ENCODE results near the gene AHCY.

The AHCY gene

DNA sequence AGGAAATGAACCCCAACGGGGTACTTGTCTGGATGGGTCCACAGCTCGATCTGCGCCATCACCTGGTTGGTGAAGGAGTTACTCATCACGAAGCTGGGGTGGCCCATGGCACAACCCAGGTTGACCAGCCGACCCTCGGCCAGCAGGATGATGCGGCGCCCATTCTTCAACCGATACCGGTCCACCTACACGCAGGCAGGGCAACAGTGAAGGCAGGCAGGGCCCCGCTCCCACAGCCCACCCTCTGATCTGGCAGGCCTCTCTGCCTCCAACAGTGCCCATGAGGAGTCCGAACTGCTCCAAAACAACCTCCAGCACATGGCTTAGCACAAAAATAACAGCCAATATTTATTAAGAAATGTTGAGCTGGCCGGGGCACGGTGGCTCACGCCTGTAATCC is 17.7 kb downstream of the AHCY start:
- TF ChIP-seq, protein P1, sequence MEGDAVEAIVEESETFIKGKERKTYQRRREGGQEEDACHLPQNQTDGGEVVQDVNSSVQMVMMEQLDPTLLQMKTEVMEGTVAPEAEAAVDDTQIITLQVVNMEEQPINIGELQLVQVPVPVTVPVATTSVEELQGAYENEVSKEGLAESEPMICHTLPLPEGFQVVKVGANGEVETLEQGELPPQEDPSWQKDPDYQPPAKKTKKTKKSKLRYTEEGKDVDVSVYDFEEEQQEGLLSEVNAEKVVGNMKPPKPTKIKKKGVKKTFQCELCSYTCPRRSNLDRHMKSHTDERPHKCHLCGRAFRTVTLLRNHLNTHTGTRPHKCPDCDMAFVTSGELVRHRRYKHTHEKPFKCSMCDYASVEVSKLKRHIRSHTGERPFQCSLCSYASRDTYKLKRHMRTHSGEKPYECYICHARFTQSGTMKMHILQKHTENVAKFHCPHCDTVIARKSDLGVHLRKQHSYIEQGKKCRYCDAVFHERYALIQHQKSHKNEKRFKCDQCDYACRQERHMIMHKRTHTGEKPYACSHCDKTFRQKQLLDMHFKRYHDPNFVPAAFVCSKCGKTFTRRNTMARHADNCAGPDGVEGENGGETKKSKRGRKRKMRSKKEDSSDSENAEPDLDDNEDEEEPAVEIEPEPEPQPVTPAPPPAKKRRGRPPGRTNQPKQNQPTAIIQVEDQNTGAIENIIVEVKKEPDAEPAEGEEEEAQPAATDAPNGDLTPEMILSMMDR (IDR thresholded peaks at IDR 0.05; ENCODE audit: extremely low read depth, missing control alignments), result no peak
- DNase-seq (ENCODE audit: low spot score), result no peak

DNA sequence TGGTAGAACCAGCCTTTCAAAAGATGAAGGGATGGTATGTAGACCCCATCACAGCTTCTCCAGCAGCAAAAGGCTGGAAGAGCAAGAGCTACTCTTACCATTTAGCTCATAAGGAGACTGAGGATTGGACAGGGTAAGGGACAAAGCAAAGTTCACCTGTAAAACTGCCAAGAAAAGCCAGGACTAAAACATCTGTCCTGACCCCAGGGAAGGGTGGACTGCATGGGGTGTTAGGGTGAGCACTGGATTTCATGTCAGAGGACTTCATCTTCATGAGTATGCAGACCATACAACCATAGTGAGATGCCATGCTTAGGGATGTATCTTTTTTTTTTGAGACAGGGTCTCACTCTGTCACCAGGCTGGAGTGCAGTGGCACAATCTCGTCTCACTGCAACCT is 19.3 kb downstream of the AHCY start:
- no peak for DNase-seq (ENCODE audit: low spot score)
- TF ChIP-seq, protein P1 (IDR thresholded peaks at IDR 0.05; ENCODE audit: extremely low read depth, missing control alignments), result no peak

DNA sequence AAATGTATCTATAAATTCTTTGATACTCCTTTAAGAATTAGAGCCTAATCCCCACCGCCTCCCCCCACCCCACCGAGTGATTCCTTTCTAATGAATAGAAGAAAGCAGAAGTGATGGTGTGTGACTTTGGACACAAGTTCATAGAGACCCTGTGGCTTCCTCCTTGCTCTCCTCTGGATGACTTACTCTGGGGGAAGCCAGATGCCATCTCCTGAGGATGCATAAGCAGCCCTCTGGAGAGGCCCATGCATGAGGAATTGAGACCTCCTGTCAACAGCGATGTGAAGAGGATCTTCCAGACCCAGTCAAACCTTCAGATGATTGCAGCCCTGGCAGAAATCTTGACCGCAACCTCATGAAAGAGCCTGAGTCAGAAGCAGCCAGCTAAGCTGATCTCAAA is 21.1 kb downstream of the AHCY start:
- no peak for DNase-seq (ENCODE audit: low spot score)
- TF ChIP-seq, protein P1 (IDR thresholded peaks at IDR 0.05; ENCODE audit: extremely low read depth, missing control alignments), result no peak

DNA sequence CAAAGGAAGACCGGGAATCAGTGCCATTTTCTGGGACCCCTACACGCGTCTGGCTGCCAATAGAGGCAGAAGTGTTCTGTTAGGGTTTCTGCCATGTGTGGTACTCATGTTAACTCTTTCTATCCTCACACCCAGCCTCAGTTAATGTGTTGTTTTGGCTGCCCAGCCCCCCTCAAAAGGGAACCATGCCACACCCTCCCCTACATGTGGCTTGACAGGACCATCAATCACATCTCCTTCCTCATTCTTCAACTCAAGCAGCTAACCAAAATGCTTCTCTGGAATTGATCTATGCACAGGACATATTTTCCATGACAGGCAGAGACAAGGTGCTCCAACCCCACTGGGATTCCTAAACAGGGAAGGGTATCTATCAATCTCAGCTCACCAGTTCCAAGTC is 22.0 kb downstream of the AHCY start:
- TF ChIP-seq, protein P1 (IDR thresholded peaks at IDR 0.05; ENCODE audit: extremely low read depth, missing control alignments), result no peak
- DNase-seq (ENCODE audit: low spot score), result no peak

DNA sequence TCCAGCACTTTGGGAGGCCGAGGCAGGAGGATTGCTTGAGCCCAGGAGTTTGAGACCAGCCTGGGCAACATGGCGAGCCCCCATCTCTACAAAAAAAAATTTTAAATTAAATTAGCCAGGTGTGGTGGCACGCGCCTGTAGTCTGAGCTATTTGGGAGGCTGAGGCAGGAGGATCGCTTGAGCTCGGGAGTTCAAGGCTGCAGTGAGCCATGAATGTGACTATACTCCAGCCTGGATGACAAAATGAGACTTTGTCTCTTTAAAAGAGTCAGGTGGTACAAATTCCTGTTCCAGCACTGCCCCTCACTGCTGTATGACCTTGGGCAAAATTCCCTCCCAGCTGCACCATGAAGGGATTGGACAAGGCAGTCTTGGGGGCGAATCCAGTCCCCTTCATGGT is 28.5 kb downstream of the AHCY start:
- TF ChIP-seq, protein P1 (IDR thresholded peaks at IDR 0.05; ENCODE audit: extremely low read depth, missing control alignments), result no peak
- no peak for DNase-seq (ENCODE audit: low spot score)

DNA sequence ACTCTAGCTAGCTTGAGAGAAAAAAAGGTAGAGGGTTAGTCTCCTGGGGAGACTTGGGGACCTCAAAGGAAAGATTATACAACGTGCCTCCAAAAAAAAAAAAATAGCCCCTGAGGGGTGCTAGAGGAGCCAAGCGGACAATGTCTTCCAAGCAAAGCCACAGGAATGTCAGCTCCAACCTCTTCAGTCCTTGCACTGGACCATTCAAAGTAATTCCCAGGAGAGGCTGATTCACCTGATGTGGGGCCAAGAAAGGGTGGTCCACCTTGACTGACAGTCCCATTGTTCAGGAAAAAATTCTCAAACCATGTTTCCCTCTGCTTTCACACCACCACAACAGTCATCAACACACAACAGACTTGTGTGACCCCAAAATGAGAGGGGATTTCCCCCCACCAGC is 31.2 kb downstream of the AHCY start:
- DNase-seq (ENCODE audit: low spot score), result no peak
- TF ChIP-seq, protein P1 (IDR thresholded peaks at IDR 0.05; ENCODE audit: extremely low read depth, missing control alignments), result no peak

DNA sequence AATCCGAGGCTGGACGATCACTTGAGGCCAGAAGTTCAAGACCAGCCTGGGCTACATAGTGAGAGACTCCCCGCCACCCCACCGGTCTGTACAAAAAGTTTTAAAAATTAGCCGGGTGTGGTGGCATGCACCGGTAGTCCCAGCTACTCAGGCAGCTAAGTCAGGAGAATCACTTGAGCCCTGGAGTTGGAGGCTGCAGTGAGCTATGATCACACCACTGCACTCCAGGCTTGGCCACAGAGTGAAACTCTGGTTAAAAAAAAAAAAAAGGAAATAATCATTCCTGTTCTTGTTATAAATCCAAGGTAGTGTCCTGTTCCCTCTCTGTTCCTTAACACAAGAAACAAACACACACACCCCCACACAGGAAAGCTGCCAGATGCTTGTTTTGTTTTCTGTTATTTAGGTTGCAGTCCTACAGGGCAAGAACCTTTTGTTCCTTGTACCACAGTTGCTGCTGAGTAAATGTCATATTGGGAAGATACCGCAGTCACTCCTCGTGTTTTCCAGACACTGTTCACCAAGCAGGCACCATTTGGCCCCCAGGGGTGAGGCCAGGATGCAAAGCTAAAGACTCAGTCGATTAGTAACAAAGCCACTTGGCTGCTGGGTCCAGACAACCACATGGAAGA is 33.0 kb downstream of the AHCY start:
- TF ChIP-seq, protein P1 (IDR thresholded peaks at IDR 0.05; ENCODE audit: extremely low read depth, missing control alignments), result no peak
- no peak for DNase-seq (ENCODE audit: low spot score)

All from GM20000 (cell line).